ENCODE measurements around the gene ANKFN1.

The ANKFN1 gene

GRCh38 chr17:56158344-56158743, 5.1 kb downstream of the ANKFN1 start:
- no peak overlapping the region for H3K4me2 ChIP-seq
- TF ChIP-seq CTCF (conservative IDR thresholded peaks at IDR 0.05; ENCODE audit: low read depth, low read length) = no peak
- no peak overlapping the region for H3K9ac ChIP-seq
- H3K79me2 ChIP-seq (ENCODE audit: insufficient read depth, low read depth) = no peaks in the 10 kb centered on the region
- no peaks in the 10 kb centered on the region for H3K27me3 ChIP-seq (ENCODE audit: insufficient read depth, low read depth)
- no peak overlapping the region for H3K27ac ChIP-seq
- no peak overlapping the region for H3K4me3 ChIP-seq (IDR thresholded peaks at IDR 0.05; ENCODE audit: insufficient read depth, low read depth, low read length)
- H4K20me1 ChIP-seq (ENCODE audit: insufficient read depth) = no peaks in the 10 kb centered on the region
- no peaks in the 10 kb centered on the region for H3K36me3 ChIP-seq (ENCODE audit: insufficient read depth)
- no peak overlapping the region for H2AFZ ChIP-seq (ENCODE audit: low read depth)
- no peaks in the 10 kb centered on the region for H3K4me1 ChIP-seq (ENCODE audit: low read depth, poor library complexity, severe bottlenecking)

GRCh38 chr17:56158915-56159825, 5.9 kb downstream of the ANKFN1 start:
- Histone ChIP-seq H3K79me2 (ENCODE audit: insufficient read depth, low read depth) (no peaks in the 10 kb centered on the region), H4K20me1 (ENCODE audit: insufficient read depth) (no peaks in the 10 kb centered on the region), H3K4me1 (ENCODE audit: low read depth, poor library complexity, severe bottlenecking) (no peaks in the 10 kb centered on the region), H3K4me3 (IDR thresholded peaks at IDR 0.05; ENCODE audit: insufficient read depth, low read depth, low read length) (no peak overlapping the region), H3K27ac (no peak overlapping the region), H3K36me3 (ENCODE audit: insufficient read depth) (no peaks in the 10 kb centered on the region), H2AFZ (ENCODE audit: low read depth) (no peak overlapping the region), H3K9ac (no peak overlapping the region), H3K27me3 (ENCODE audit: insufficient read depth, low read depth) (no peaks in the 10 kb centered on the region), H3K4me2 (no peak overlapping the region)
- TF ChIP-seq CTCF (conservative IDR thresholded peaks at IDR 0.05; ENCODE audit: low read depth, low read length) = no peak

GRCh38 chr17:56159826-56160380, 6.6 kb downstream of the ANKFN1 start:
- Histone ChIP-seq H3K36me3 (ENCODE audit: insufficient read depth) (no peaks in the 10 kb centered on the region), H3K27ac (no peak overlapping the region), H3K4me1 (ENCODE audit: low read depth, poor library complexity, severe bottlenecking) (no peaks in the 10 kb centered on the region), H3K9ac (no peak overlapping the region), H2AFZ (ENCODE audit: low read depth) (no peak overlapping the region), H3K4me2 (no peak overlapping the region), H3K4me3 (IDR thresholded peaks at IDR 0.05; ENCODE audit: insufficient read depth, low read depth, low read length) (no peak overlapping the region), H4K20me1 (ENCODE audit: insufficient read depth) (no peaks in the 10 kb centered on the region), H3K79me2 (ENCODE audit: insufficient read depth, low read depth) (no peaks in the 10 kb centered on the region), H3K27me3 (ENCODE audit: insufficient read depth, low read depth) (no peaks in the 10 kb centered on the region)
- no peak for TF ChIP-seq CTCF (conservative IDR thresholded peaks at IDR 0.05; ENCODE audit: low read depth, low read length)

- Histone ChIP-seq H2AFZ (ENCODE audit: low read depth) (no peak overlapping the region), H4K20me1 (ENCODE audit: insufficient read depth) (no peaks in the 10 kb centered on the region), H3K27me3 (ENCODE audit: insufficient read depth, low read depth) (no peaks in the 10 kb centered on the region), H3K79me2 (ENCODE audit: insufficient read depth, low read depth) (no peaks in the 10 kb centered on the region), H3K4me1 (ENCODE audit: low read depth, poor library complexity, severe bottlenecking) (no peaks in the 10 kb centered on the region), H3K9ac (no peak overlapping the region), H3K36me3 (ENCODE audit: insufficient read depth) (no peaks in the 10 kb centered on the region), H3K27ac (no peak overlapping the region), H3K4me2 (no peak overlapping the region), H3K4me3 (IDR thresholded peaks at IDR 0.05; ENCODE audit: insufficient read depth, low read depth, low read length) (no peak overlapping the region)
- TF ChIP-seq CTCF (conservative IDR thresholded peaks at IDR 0.05; ENCODE audit: low read depth, low read length) = no peak
Observed at GRCh38 chr17:56160422-56160821, 7.1 kb downstream of the ANKFN1 start.

All from KMS-11 (cell line).